IPS-18c (cell line): ENCODE results near the gene CIAPIN1.

Experiments used
- H3K4me3 ChIP-seq: 2 replicates; pipeline ENCODE4 v1.7.0; 2013; ENCODE audit warnings: low read depth, mild to moderate bottlenecking, low read length, moderate library complexity; ENCODE audit not compliant: insufficient read depth
- H3K9me3 ChIP-seq: one replicate; pipeline ENCODE4 v1.6.1; 2013; ENCODE audit warnings: mild to moderate bottlenecking, low read length, moderate library complexity; ENCODE audit not compliant: control insufficient read depth, insufficient read depth

CIAPIN1 gene

GRCh38 chr16:57478396-57479204 is 31.4 kb upstream of the CIAPIN1 start:
- Histone ChIP-seq H3K9me3 (no peaks in the 10 kb centered on the region), H3K4me3 (peak overlapping the region; percentile 43; the same call in 1 of the 2 replicates)

GRCh38 chr16:57477531-57478202 is 30.5 kb upstream of the CIAPIN1 start:
- H3K9me3 ChIP-seq = no peaks in the 10 kb centered on the region
- no peak overlapping the region for H3K4me3 ChIP-seq

GRCh38 chr16:57476546-57477410 is 29.6 kb upstream of the CIAPIN1 start:
- peak overlapping the region; percentile 9; the same call in 1 of the 2 replicates for H3K4me3 ChIP-seq
- H3K9me3 ChIP-seq = no peaks in the 10 kb centered on the region

GRCh38 chr16:57475711-57476339 is 28.6 kb upstream of the CIAPIN1 start:
- H3K4me3 ChIP-seq = peak overlapping the region; percentile 15
- H3K9me3 ChIP-seq = no peaks in the 10 kb centered on the region

- Histone ChIP-seq H3K9me3 (no peaks in the 10 kb centered on the region), H3K4me3 (peak overlapping the region; percentile 20)
Measured at GRCh38 chr16:57474671-57475661, 27.8 kb upstream of the CIAPIN1 start.

DNA sequence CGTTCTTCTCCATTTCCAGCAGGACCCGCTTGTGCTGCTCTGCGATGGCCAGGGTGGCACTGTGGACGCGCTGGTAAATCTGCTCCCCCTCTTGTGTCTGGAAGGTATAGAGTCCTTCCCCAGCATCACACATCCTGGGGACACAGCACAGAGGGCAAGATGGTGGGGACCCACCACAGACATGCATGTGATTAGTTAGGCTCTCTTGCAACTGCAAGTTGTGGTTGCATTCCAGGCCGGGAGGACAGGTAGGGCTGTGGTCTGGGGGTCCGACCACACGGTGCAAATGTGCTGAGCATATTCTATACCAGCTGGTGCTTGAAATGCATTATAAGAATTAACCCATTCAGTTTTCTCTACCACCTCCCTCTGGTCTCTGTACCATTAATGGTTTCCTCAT is 26.7 kb upstream of the CIAPIN1 start:
- no peaks in the 10 kb centered on the region for H3K9me3 ChIP-seq
- H3K4me3 ChIP-seq = no peak overlapping the region

- no peaks in the 10 kb centered on the region for H3K9me3 ChIP-seq
- no peak overlapping the region for H3K4me3 ChIP-seq
Measured at GRCh38 chr16:57473176-57473840, 26.1 kb upstream of the CIAPIN1 start.

GRCh38 chr16:57472665-57473060 is 25.5 kb upstream of the CIAPIN1 start:
- Histone ChIP-seq H3K4me3 (no peak overlapping the region), H3K9me3 (no peaks in the 10 kb centered on the region)

GRCh38 chr16:57471852-57472664 is 24.9 kb upstream of the CIAPIN1 start:
- no peak overlapping the region for H3K4me3 ChIP-seq
- no peaks in the 10 kb centered on the region for H3K9me3 ChIP-seq

- H3K9me3 ChIP-seq = no peaks in the 10 kb centered on the region
- H3K4me3 ChIP-seq = no peak overlapping the region
Measured at GRCh38 chr16:57471209-57471608, 24.0 kb upstream of the CIAPIN1 start.

GRCh38 chr16:57470711-57471110 is 23.5 kb upstream of the CIAPIN1 start:
- Histone ChIP-seq H3K9me3 (no peaks in the 10 kb centered on the region), H3K4me3 (no peak overlapping the region)

- Histone ChIP-seq H3K4me3 (no peak overlapping the region), H3K9me3 (no peaks in the 10 kb centered on the region)
Measured at GRCh38 chr16:57469917-57470470, 22.8 kb upstream of the CIAPIN1 start.

DNA sequence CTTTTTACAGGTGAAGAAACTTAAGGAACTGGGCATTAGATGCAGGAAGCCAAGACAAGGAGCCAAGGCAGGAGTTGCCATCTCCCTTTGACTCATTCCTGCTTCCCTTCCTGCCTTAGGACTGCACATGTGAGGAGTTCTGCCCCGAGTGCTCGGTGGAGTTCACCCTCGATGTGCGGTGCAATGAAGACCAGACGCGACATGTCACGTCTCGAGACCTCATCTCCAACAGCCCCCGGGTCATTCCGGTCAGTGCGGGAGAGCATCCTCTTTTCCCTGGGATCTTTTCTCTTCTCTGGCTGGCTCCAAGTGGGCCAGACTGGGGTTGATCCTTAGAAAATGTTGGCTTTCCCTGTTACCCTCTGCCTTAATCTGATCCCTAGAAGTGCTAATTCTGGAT is 21.9 kb upstream of the CIAPIN1 start:
- Histone ChIP-seq H3K4me3 (no peak overlapping the region), H3K9me3 (no peaks in the 10 kb centered on the region)

- H3K9me3 ChIP-seq = no peaks in the 10 kb centered on the region
- no peak overlapping the region for H3K4me3 ChIP-seq
Measured at GRCh38 chr16:57468346-57468745, 21.2 kb upstream of the CIAPIN1 start.

GRCh38 chr16:57464523-57464922 is 17.3 kb upstream of the CIAPIN1 start:
- Histone ChIP-seq H3K9me3 (no peaks in the 10 kb centered on the region), H3K4me3 (no peak overlapping the region)
